ENCODE data around the gene SLC13A1. TPM values are rescaled to one million over a fixed set of nuclear protein-coding genes. Genes with fewer than 3 reads are reported as not detected.

Gene SLC13A1
- total RNA-seq, 6 donors from 2014 or later, result not detected

GRCh38 chr7:123191132-123191531 lies 8.6 kb downstream of the SLC13A1 start:
- H3K4me1 ChIP-seq, result no peaks in the 10 kb centered on the region
- no peak overlapping the region for H3K27ac ChIP-seq
- H3K9me3 ChIP-seq, result no peaks in the 10 kb centered on the region
- 73 to 78% methylated on average over 1 of the region's 1 CpG for WGBS, 2 donors
- H3K36me3 ChIP-seq, result no peaks in the 10 kb centered on the region
- no peak overlapping the region for H3K4me3 ChIP-seq
- DNase-seq (no peak), ATAC-seq (ENCODE audit: low FRiP score in 2 of 2) (no peak)
- no peaks in the 10 kb centered on the region for H3K27me3 ChIP-seq
- TF ChIP-seq POLR2A (IDR thresholded peaks at IDR 0.05) (no peak), POLR2AphosphoS5 (IDR thresholded peaks at IDR 0.05) (no peak), EP300 (IDR thresholded peaks at IDR 0.05) (no peak), CTCF (IDR thresholded peaks at IDR 0.05) (no peak)

GRCh38 chr7:123190109-123190831 lies 9.5 kb downstream of the SLC13A1 start:
- ATAC-seq (ENCODE audit: low FRiP score in 2 of 2), result no peak
- Histone ChIP-seq H3K4me1 (no peaks in the 10 kb centered on the region), H3K4me3 (no peak overlapping the region), H3K36me3 (no peaks in the 10 kb centered on the region), H3K27me3 (no peaks in the 10 kb centered on the region), H3K9me3 (peaks cover 0 to 5% (median 1%) of the 10 kb centered on the region in 4 donors), H3K27ac (no peak overlapping the region)
- TF ChIP-seq POLR2A (IDR thresholded peaks at IDR 0.05) (no peak), POLR2AphosphoS5 (IDR thresholded peaks at IDR 0.05) (no peak), CTCF (IDR thresholded peaks at IDR 0.05) (no peak), EP300 (IDR thresholded peaks at IDR 0.05) (no peak)
- DNase-seq, result no peak
- WGBS, 2 donors, result 57 to 87% methylated on average over 2 of the region's 2 CpGs

GRCh38 chr7:123185756-123186155 lies 14.0 kb downstream of the SLC13A1 start:
- no peaks in the 10 kb centered on the region for H3K4me1 ChIP-seq
- no peak overlapping the region for H3K27ac ChIP-seq
- no peaks in the 10 kb centered on the region for H3K36me3 ChIP-seq
- WGBS, 2 donors, result 42 to 46% methylated on average over 3 of the region's 3 CpGs
- ATAC-seq (ENCODE audit: low FRiP score in 2 of 2) (no peak), DNase-seq (no peak)
- H3K4me3 ChIP-seq, result no peak overlapping the region
- peaks cover 0 to 6% (median 2%) of the 10 kb centered on the region in 4 donors for H3K9me3 ChIP-seq
- no peaks in the 10 kb centered on the region for H3K27me3 ChIP-seq
- TF ChIP-seq POLR2A (IDR thresholded peaks at IDR 0.05), result no peak
- no peak for TF ChIP-seq EP300 (IDR thresholded peaks at IDR 0.05)
- TF ChIP-seq CTCF (IDR thresholded peaks at IDR 0.05), result no peak

- no peaks in the 10 kb centered on the region for H3K4me1 ChIP-seq
- H3K36me3 ChIP-seq, result no peaks in the 10 kb centered on the region
- H3K27me3 ChIP-seq, result no peaks in the 10 kb centered on the region
- no peak for TF ChIP-seq CTCF (IDR thresholded peaks at IDR 0.05)
- TF ChIP-seq POLR2A (IDR thresholded peaks at IDR 0.05), result no peak
- TF ChIP-seq EP300 (IDR thresholded peaks at IDR 0.05), result no peak
- TF ChIP-seq POLR2AphosphoS5 (IDR thresholded peaks at IDR 0.05), result no peak
- peaks cover 0 to 6% (median 2%) of the 10 kb centered on the region in 4 donors for H3K9me3 ChIP-seq
- no peak overlapping the region for H3K27ac ChIP-seq
- no peak overlapping the region for H3K4me3 ChIP-seq
- ATAC-seq (ENCODE audit: low FRiP score in 2 of 2), result no peak
- DNase-seq, result no peak
Observed at GRCh38 chr7:123184271-123184670, 15.5 kb downstream of the SLC13A1 start.

GRCh38 chr7:123183431-123183830 lies 16.3 kb downstream of the SLC13A1 start:
- Histone ChIP-seq H3K27ac (no peak overlapping the region), H3K4me3 (no peak overlapping the region), H3K36me3 (no peaks in the 10 kb centered on the region), H3K4me1 (no peaks in the 10 kb centered on the region), H3K27me3 (no peaks in the 10 kb centered on the region), H3K9me3 (peaks cover 0 to 6% (median 2%) of the 10 kb centered on the region in 4 donors)
- DNase-seq (no peak), ATAC-seq (ENCODE audit: low FRiP score in 2 of 2) (no peak)
- TF ChIP-seq EP300 (IDR thresholded peaks at IDR 0.05) (no peak), CTCF (IDR thresholded peaks at IDR 0.05) (no peak), POLR2A (IDR thresholded peaks at IDR 0.05) (no peak), POLR2AphosphoS5 (IDR thresholded peaks at IDR 0.05) (no peak)
- WGBS, 2 donors, result 86 to 89% methylated on average over 2 of the region's 2 CpGs
